Muscle layer of duodenum (tissue), 2 donors: Measurements from ENCODE around the gene CCR5AS.
"Not testable (repeated sequence)": the region's sequence is repeated elsewhere in the genome, so short reads cannot be mapped to it uniquely, and the experiment has no call there.

Source experiments
- H3K27ac ChIP-seq: one replicate; pipeline ENCODE4 v1.7.0; 2013; ENCODE audit warnings: mild to moderate bottlenecking, low read length
- H3K27me3 ChIP-seq: one replicate; pipeline ENCODE4 v1.7.0; 2013; ENCODE audit warnings: low read depth, mild to moderate bottlenecking, control low read depth, low read length
- H3K36me3 ChIP-seq, 2 donors: one replicate each; pipeline ENCODE4 v1.7.0; 2013; ENCODE audit warnings: low read length in 2 of 2, control low read depth in 1 of 2, mild to moderate bottlenecking in 1 of 2; ENCODE audit not compliant: insufficient read depth in 2 of 2, control insufficient read depth in 1 of 2
- H3K4me1 ChIP-seq, 2 donors: one replicate each; pipeline ENCODE4 v1.7.0; 2013; ENCODE audit warnings: low read length in 2 of 2, mild to moderate bottlenecking in 2 of 2, control low read depth in 1 of 2, moderate library complexity in 1 of 2; ENCODE audit not compliant: insufficient read depth in 2 of 2, control insufficient read depth in 1 of 2
- H3K4me3 ChIP-seq, 2 donors: one replicate each; pipeline ENCODE4 v1.7.0; 2013; ENCODE audit warnings: low read length in 2 of 2, low read depth in 1 of 2, mild to moderate bottlenecking in 1 of 2
- H3K9me3 ChIP-seq, 2 donors: one replicate each; pipeline ENCODE4 v1.7.0; 2013; ENCODE audit warnings: low read length in 2 of 2, control low read depth in 1 of 2, mild to moderate bottlenecking in 1 of 2; ENCODE audit not compliant: control insufficient read depth in 1 of 2
- donor health status: healthy.

The CCR5AS gene

DNA sequence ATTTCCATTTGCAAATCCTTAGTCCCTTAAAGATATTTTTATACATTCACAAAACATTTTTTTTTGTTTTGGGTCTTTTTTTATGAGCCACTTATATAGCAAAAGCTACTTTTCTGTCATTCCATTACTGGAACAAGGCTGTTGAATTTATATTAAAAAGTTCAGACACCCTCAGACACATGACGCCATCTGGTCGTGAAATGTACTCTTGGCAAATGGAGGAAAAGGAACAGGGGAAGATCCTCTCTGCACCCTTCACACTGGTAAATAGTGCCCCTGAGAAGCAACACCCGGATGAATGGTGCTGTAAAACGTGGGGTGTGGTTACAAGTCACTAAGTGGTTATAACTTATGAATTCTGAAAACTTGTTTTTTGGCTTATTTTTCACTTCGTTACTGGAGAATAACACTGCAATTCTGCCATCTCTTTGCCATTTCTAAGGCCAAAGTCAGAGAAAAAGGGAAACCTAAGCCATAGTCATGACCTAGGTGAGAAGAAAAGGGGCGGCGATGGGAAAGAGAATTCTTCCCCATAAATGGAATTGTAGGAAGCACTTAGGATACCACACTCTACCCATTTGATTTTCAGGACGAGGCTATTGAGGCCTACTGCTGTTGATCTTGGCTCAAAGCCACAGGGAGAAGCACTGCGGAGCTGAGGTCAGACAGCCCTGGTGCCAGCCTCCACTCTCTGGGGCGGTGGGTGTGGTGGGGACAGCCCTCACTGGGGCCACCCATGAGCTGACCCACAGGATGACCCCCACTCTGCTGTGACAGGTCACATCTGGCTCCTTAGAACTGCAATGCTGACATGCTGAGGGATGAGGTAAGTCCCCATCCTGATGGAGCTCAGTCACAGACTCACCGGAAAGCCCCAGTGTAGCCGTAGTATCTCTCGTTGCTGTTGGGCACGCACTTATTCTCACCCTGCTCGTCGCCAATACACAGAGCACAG lies 36.0 kb upstream of the CCR5AS start:
- Histone ChIP-seq H3K4me1 (no peaks in the 10 kb centered on the region), H3K36me3 (no peaks in the 10 kb centered on the region), H3K27ac (no peak overlapping the region), H3K4me3 (no peak overlapping the region), H3K27me3 (no peaks in the 10 kb centered on the region), H3K9me3 (no peaks in the 10 kb centered on the region)

DNA sequence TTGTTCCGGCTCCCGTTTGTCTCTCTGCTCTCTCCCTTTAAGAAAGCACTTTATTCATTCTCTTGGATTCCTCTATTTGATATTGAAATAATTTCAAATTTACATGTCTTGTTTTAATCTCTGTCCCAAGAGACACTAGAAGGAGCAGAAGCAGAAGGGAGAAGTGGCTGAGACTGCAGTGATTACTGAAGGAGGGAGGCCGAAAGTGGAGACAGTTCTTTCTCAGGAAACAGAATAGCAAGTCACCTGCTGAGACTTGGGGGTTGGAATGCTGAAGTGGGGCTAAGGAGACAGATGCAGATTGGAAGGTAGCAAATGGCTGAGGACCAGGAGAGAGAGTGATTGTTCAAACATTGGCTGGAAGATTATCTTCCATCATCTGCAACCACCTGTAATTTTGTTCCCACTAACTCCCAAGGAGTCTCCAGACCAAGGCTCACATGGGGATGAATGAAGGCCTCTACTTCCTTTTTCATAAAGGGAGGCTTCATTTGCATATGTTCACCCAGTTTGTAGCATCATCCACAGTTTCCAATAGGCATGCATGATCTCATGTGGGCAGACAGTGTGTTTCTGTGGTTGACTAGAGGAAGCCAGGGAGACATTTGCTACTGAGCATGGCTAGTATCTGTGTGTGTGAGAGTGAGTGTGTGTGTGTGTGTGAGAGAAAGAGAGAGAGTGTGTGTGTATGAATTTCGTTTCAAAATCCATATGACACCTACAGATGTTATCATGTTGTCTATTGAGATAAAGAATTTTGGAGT lies 33.8 kb upstream of the CCR5AS start:
- Histone ChIP-seq H3K4me3 (no peak overlapping the region), H3K27ac (no peak overlapping the region), H3K9me3 (no peaks in the 10 kb centered on the region), H3K4me1 (no peaks in the 10 kb centered on the region), H3K27me3 (no peaks in the 10 kb centered on the region), H3K36me3 (no peaks in the 10 kb centered on the region)

DNA sequence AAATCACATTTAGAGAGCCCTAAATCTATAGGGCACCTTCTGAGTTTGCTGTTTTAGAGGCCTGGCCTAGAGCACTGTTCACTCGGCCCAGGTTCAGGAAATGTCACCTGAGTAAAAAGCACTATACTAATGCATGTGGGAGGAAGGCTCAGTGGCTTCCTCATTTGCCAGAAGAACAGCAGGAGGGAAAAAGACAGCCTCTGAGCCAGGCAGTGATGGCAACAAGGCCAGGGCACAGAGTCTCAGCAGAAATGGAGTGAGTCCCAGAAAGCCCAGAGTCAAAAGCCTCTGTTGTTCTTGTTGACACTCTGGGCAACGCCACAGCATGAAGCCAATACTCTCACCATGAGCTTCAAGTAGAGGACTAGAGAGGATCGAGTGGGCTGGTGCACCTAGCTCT lies 32.0 kb upstream of the CCR5AS start:
- H3K36me3 ChIP-seq, result no peaks in the 10 kb centered on the region
- H3K4me1 ChIP-seq, result no peaks in the 10 kb centered on the region
- H3K4me3 ChIP-seq, result no peak overlapping the region
- H3K27ac ChIP-seq, result no peak overlapping the region
- H3K9me3 ChIP-seq, result no peaks in the 10 kb centered on the region
- no peaks in the 10 kb centered on the region for H3K27me3 ChIP-seq

DNA sequence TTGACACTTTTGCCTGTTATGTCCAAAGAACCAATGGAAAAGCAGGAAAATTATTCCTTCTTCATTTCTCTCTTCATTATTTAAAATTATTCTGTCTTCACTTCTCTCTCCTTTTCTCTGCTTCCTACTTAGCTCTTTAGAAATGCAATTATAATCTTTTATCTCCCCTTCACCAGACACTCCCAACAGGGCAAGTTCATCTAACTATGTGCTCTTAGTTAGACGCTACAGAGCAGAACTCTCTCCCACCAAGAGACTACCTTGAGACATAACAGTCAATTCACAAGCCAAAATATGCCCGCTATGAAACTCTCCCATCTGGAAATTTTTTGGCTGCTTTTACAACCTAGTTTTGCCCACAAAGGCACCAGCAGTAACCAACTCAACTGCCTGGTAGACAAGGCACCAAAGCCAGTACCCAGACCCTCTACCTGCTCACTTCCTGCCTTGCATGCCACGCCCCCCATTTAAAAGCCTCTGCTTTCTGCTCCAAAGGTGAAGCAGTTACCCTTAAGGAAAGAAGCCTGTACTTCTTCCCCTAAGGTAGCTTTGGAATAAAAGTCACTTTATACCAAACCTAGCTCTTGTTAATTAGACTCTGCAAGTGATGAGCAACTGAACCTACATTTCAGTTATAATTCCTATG lies 28.3 kb upstream of the CCR5AS start:
- Histone ChIP-seq H3K4me3 (no peak overlapping the region), H3K36me3 (no peaks in the 10 kb centered on the region), H3K27ac (no peak overlapping the region), H3K27me3 (no peaks in the 10 kb centered on the region), H3K4me1 (no peaks in the 10 kb centered on the region), H3K9me3 (no peaks in the 10 kb centered on the region)

DNA sequence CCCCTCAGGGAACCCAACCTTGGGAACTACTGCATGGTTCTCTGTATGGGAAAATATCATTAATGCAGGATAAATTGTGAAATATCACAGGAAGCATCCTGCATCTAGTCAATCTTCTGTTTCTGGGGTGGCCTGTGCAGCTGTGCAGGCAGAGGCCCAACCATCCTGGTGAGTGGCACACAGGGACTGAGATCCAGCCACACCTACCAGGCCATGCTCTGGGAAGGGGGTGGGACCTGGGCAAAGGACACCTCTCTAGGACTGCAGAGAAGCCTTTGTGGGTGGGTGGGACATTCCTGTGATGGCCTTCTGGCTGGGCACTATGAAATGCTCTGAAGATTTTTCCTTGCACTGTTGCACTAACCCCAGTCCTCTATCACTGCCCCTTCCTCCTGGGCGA lies 27.0 kb upstream of the CCR5AS start:
- H3K4me3 ChIP-seq, result no peak overlapping the region
- H3K9me3 ChIP-seq, result no peaks in the 10 kb centered on the region
- H3K4me1 ChIP-seq, result no peaks in the 10 kb centered on the region
- no peaks in the 10 kb centered on the region for H3K36me3 ChIP-seq
- no peak overlapping the region for H3K27ac ChIP-seq
- no peaks in the 10 kb centered on the region for H3K27me3 ChIP-seq

DNA sequence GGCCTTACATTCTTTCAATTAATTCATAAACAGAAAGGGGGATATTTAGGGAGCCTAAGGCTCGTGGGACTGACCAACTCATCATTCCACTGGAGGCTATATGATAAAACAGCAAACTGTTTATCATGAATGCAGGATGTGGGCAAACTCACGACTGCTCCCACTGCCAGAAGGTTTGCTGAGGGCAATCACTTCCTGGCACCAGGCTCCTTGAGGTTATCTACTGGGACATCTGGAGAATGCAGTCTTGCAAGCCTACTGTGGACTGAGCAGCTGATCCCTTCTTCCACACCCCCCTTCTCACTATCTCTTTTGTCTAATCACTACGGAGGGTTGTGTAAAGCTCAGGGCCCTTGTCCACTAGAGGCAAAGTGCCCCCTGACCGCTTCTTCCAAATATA lies 26.3 kb upstream of the CCR5AS start:
- not testable (repeated sequence) for H3K4me1 ChIP-seq, H3K4me3 ChIP-seq, H3K27ac ChIP-seq, H3K36me3 ChIP-seq, H3K27me3 ChIP-seq, H3K9me3 ChIP-seq

DNA sequence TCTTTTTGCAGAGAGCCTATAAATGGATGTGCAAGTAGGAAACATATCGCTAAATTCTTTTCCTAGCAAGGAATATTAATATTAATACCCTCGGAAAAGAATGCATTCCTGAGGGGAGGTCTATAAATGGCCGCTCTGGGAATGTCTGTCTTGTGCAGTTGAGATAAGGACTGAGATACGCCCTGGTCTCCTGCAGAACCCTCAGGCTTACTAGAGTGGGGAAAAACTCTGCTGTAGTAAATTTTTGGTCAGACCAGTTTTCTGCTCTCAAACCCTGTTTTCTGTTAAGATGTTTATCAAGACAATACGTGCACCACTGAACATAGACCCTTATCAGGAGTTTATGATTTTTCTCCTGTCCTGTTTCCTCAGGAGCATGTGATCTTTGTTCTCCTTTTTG lies 25.0 kb upstream of the CCR5AS start:
- not testable (repeated sequence) for H3K27ac ChIP-seq, H3K9me3 ChIP-seq, H3K4me1 ChIP-seq, H3K4me3 ChIP-seq, H3K27me3 ChIP-seq, H3K36me3 ChIP-seq

DNA sequence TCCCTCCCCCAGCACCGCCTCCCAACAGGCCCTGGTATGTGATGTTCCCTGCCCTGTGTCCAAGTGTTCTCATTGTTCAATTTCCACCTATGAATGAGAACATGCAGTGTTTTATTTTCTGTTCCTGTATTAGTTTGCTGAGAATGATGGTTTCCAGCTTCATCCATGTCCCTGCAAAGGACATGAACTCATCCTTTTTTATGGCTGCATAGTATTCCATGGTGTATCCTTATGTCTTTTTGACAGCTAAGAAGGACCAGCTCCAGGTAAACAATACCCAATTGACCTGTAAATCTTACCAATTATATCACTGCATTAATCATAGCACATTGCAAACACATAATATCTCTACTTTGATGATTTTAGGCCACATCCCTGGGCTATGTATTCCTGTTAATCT lies 24.0 kb upstream of the CCR5AS start:
- not testable (repeated sequence) for H3K9me3 ChIP-seq, H3K27me3 ChIP-seq, H3K4me1 ChIP-seq, H3K27ac ChIP-seq, H3K36me3 ChIP-seq, H3K4me3 ChIP-seq

DNA sequence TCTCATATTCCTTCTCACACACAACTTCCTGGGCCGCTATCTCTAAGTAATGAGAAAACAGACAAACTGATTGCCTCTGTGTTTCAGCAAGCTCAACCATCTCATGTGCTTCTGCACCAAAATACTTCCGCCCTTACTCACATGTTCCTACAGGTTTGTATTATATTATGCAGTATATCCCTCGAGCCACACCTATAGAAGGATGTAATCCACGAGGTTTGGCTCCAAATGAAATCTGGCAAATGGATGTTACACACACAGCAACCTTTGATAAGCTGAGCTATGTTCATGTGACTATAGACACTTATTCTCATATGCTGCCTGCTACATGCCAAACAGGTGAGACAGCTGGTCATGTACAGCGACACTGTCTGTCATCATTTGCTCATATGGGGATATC lies 22.8 kb upstream of the CCR5AS start:
- Histone ChIP-seq H3K27me3 (no peaks in the 10 kb centered on the region), H3K4me1 (no peaks in the 10 kb centered on the region), H3K9me3 (no peaks in the 10 kb centered on the region), H3K4me3 (no peak overlapping the region), H3K36me3 (no peaks in the 10 kb centered on the region), H3K27ac (no peak overlapping the region)

DNA sequence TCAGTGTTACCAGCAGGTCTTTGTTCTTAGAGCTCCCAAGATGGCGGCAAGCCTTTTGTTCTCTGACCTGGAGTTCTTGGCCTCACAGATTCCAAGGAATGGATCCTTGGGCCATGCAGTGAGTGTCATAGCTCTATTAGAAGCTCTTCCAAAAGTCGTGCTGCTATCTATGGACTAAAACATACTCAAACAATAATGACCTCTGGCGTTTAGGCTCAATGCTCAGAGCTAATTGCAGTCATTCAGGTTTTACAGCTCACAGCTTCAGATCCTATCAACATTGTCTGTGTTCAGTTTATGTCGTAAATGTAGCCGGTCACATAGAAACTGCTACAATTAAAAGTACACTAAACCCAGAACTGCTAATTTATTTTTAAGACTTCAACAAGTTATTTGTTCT lies 22.4 kb upstream of the CCR5AS start:
- no peak overlapping the region for H3K27ac ChIP-seq
- H3K36me3 ChIP-seq, result no peaks in the 10 kb centered on the region
- no peaks in the 10 kb centered on the region for H3K27me3 ChIP-seq
- H3K4me1 ChIP-seq, result no peaks in the 10 kb centered on the region
- no peaks in the 10 kb centered on the region for H3K9me3 ChIP-seq
- H3K4me3 ChIP-seq, result no peak overlapping the region
